Measurements from ENCODE around the gene PFDN6. TPM values are rescaled to one million over a fixed set of nuclear protein-coding genes. Genes with fewer than 3 reads are reported as not detected.

PFDN6 gene
- total and polyA plus RNA-seq, 9 of the 15 experiments (the other 6 are each of a cell fraction or from before 2014, with no cell fraction given): 6.8 to 475 (median 216) TPM

DNA sequence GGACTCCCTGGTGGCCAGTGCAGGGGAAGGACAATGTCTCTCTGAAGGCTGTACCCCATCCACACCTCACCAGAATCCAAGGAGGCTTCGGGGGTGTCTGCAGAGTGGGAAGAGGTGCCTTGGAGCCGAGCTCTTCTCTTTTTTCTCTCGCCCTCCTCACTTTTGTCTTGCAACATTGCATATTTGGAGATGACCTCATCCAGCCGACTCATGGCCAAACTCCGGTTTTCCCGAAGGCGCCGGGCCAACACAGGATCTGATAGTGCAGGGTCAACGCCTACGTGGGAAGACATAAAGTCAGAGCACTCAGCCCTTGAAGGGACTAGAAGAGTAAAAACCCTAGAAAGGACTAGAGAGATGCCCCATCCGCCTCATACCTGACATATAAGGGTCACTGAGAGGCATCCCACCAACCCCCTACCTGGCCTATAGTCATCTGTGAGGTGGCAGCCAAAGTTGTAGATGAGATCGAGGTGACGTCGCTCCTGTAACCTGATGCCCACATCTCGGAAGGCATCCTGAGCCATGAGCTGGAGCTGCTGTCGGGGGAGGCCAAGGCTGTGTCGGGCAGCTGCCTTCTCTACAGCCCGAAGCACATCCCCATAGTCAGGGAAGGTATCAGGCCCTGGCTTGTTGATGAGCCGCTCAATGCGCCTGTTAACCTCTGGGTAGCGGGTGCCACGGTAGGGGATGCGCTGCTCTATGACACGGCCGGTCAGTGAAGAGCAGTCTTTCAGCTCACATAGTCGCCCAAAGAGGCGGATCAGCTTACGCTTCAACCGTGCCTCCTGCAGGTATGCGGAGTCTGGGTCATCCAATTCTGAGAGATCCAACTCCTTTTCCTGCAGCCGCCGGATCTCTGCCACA lies 31.1 kb downstream of the PFDN6 start (continued):
- TF ChIP-seq KLF1 (tag; IDR thresholded peaks at IDR 0.05): no peak
- TF ChIP-seq MAFF (IDR thresholded peaks at IDR 0.05; ENCODE audit: low read length): no peak
- TF ChIP-seq, protein P1, sequence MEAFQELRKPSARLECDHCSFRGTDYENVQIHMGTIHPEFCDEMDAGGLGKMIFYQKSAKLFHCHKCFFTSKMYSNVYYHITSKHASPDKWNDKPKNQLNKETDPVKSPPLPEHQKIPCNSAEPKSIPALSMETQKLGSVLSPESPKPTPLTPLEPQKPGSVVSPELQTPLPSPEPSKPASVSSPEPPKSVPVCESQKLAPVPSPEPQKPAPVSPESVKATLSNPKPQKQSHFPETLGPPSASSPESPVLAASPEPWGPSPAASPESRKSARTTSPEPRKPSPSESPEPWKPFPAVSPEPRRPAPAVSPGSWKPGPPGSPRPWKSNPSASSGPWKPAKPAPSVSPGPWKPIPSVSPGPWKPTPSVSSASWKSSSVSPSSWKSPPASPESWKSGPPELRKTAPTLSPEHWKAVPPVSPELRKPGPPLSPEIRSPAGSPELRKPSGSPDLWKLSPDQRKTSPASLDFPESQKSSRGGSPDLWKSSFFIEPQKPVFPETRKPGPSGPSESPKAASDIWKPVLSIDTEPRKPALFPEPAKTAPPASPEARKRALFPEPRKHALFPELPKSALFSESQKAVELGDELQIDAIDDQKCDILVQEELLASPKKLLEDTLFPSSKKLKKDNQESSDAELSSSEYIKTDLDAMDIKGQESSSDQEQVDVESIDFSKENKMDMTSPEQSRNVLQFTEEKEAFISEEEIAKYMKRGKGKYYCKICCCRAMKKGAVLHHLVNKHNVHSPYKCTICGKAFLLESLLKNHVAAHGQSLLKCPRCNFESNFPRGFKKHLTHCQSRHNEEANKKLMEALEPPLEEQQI (IDR thresholded peaks at IDR 0.05): no peak
- TF ChIP-seq ZNF224 (CRISPR knock-in tag; IDR thresholded peaks at IDR 0.05): no peak
- TF ChIP-seq, protein P2, sequence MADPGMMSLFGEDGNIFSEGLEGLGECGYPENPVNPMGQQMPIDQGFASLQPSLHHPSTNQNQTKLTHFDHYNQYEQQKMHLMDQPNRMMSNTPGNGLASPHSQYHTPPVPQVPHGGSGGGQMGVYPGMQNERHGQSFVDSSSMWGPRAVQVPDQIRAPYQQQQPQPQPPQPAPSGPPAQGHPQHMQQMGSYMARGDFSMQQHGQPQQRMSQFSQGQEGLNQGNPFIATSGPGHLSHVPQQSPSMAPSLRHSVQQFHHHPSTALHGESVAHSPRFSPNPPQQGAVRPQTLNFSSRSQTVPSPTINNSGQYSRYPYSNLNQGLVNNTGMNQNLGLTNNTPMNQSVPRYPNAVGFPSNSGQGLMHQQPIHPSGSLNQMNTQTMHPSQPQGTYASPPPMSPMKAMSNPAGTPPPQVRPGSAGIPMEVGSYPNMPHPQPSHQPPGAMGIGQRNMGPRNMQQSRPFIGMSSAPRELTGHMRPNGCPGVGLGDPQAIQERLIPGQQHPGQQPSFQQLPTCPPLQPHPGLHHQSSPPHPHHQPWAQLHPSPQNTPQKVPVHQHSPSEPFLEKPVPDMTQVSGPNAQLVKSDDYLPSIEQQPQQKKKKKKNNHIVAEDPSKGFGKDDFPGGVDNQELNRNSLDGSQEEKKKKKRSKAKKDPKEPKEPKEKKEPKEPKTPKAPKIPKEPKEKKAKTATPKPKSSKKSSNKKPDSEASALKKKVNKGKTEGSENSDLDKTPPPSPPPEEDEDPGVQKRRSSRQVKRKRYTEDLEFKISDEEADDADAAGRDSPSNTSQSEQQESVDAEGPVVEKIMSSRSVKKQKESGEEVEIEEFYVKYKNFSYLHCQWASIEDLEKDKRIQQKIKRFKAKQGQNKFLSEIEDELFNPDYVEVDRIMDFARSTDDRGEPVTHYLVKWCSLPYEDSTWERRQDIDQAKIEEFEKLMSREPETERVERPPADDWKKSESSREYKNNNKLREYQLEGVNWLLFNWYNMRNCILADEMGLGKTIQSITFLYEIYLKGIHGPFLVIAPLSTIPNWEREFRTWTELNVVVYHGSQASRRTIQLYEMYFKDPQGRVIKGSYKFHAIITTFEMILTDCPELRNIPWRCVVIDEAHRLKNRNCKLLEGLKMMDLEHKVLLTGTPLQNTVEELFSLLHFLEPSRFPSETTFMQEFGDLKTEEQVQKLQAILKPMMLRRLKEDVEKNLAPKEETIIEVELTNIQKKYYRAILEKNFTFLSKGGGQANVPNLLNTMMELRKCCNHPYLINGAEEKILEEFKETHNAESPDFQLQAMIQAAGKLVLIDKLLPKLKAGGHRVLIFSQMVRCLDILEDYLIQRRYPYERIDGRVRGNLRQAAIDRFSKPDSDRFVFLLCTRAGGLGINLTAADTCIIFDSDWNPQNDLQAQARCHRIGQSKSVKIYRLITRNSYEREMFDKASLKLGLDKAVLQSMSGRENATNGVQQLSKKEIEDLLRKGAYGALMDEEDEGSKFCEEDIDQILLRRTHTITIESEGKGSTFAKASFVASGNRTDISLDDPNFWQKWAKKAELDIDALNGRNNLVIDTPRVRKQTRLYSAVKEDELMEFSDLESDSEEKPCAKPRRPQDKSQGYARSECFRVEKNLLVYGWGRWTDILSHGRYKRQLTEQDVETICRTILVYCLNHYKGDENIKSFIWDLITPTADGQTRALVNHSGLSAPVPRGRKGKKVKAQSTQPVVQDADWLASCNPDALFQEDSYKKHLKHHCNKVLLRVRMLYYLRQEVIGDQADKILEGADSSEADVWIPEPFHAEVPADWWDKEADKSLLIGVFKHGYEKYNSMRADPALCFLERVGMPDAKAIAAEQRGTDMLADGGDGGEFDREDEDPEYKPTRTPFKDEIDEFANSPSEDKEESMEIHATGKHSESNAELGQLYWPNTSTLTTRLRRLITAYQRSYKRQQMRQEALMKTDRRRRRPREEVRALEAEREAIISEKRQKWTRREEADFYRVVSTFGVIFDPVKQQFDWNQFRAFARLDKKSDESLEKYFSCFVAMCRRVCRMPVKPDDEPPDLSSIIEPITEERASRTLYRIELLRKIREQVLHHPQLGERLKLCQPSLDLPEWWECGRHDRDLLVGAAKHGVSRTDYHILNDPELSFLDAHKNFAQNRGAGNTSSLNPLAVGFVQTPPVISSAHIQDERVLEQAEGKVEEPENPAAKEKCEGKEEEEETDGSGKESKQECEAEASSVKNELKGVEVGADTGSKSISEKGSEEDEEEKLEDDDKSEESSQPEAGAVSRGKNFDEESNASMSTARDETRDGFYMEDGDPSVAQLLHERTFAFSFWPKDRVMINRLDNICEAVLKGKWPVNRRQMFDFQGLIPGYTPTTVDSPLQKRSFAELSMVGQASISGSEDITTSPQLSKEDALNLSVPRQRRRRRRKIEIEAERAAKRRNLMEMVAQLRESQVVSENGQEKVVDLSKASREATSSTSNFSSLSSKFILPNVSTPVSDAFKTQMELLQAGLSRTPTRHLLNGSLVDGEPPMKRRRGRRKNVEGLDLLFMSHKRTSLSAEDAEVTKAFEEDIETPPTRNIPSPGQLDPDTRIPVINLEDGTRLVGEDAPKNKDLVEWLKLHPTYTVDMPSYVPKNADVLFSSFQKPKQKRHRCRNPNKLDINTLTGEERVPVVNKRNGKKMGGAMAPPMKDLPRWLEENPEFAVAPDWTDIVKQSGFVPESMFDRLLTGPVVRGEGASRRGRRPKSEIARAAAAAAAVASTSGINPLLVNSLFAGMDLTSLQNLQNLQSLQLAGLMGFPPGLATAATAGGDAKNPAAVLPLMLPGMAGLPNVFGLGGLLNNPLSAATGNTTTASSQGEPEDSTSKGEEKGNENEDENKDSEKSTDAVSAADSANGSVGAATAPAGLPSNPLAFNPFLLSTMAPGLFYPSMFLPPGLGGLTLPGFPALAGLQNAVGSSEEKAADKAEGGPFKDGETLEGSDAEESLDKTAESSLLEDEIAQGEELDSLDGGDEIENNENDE (IDR thresholded peaks at IDR 0.05; ENCODE audit: low read depth, low read length): no peak
- TF ChIP-seq ZNF57 (CRISPR knock-in tag; IDR thresholded peaks at IDR 0.05): no peak
- no peak for TF ChIP-seq EZH2 (IDR thresholded peaks at IDR 0.05; ENCODE audit: borderline replicate concordance, low read depth, low read length)
- TF ChIP-seq ZEB2 (IDR thresholded peaks at IDR 0.05): no peak
- TF ChIP-seq, protein P3, sequence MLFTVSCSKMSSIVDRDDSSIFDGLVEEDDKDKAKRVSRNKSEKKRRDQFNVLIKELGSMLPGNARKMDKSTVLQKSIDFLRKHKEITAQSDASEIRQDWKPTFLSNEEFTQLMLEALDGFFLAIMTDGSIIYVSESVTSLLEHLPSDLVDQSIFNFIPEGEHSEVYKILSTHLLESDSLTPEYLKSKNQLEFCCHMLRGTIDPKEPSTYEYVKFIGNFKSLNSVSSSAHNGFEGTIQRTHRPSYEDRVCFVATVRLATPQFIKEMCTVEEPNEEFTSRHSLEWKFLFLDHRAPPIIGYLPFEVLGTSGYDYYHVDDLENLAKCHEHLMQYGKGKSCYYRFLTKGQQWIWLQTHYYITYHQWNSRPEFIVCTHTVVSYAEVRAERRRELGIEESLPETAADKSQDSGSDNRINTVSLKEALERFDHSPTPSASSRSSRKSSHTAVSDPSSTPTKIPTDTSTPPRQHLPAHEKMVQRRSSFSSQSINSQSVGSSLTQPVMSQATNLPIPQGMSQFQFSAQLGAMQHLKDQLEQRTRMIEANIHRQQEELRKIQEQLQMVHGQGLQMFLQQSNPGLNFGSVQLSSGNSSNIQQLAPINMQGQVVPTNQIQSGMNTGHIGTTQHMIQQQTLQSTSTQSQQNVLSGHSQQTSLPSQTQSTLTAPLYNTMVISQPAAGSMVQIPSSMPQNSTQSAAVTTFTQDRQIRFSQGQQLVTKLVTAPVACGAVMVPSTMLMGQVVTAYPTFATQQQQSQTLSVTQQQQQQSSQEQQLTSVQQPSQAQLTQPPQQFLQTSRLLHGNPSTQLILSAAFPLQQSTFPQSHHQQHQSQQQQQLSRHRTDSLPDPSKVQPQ (CRISPR knock-in tag; IDR thresholded peaks at IDR 0.05; ENCODE audit: borderline replicate concordance): no peak
- no peak for TF ChIP-seq SIRT6 (IDR thresholded peaks at IDR 0.05; ENCODE audit: low read depth, low read length)
- no peak for TF ChIP-seq SLC30A9 (CRISPR knock-in tag; IDR thresholded peaks at IDR 0.05)

Measured in K562 (cell line).